K562 (cell line): Measurements from ENCODE around the gene PLIN5. TPM values are rescaled to one million over a fixed set of nuclear protein-coding genes. Genes with fewer than 3 reads are reported as not detected.

Source experiments
- ARHGAP35 ChIP-seq: fragments of 450-650 bp; IDR thresholded peaks from 2 replicates; pipeline ENCODE4 v1.6.1; 2018; ENCODE audit not compliant: partially characterized antibody
- CBFB ChIP-seq: sonication (generic); formaldehyde crosslinking; IDR thresholded peaks from 2 replicates; pipeline ENCODE4 v1.4.0; 2020; ENCODE audit warnings: mild to moderate bottlenecking, missing genetic modification reagents
- CHD1 ChIP-seq: fragments of 200-600 bp; sonication (generic); IDR thresholded peaks from one replicate; pipeline ENCODE4 v1.6.1; 2012; ENCODE audit warnings: mild to moderate bottlenecking, moderate library complexity, low read length, inconsistent platforms
- HNRNPL ChIP-seq: fragments of 200-400 bp; formaldehyde crosslinking; IDR thresholded peaks from 2 replicates; pipeline ENCODE4 v1.6.1; 2017; ENCODE audit warnings: low read depth, mild to moderate bottlenecking, low read length
- HNRNPUL1 ChIP-seq: fragments of 200-400 bp; formaldehyde crosslinking; IDR thresholded peaks from 2 replicates; pipeline ENCODE4 v1.6.1; 2017; ENCODE audit warnings: low read length
- KLF1 ChIP-seq: fragments of 450-650 bp; IDR thresholded peaks from 2 replicates; pipeline ENCODE4 v1.6.1; 2016; ENCODE audit warnings: missing genetic modification characterization, missing compliant biosample characterization
- LEF1 ChIP-seq: fragments of 450-650 bp; IDR thresholded peaks from 2 replicates; pipeline ENCODE4 v1.6.1; 2016; ENCODE audit warnings: mild to moderate bottlenecking
- MAZ ChIP-seq, 2 experiments: fragments of 450-650 bp in 1 of 2; sonication (generic) in 1 of 2; formaldehyde crosslinking; IDR thresholded peaks in 1 of 2; conservative IDR thresholded peaks in 1 of 2; 2 replicates each; pipeline versions ENCODE4 v1.4.0 to v1.5.0; 2020; ENCODE audit warnings: mild to moderate bottlenecking in 1 of 2, missing genetic modification reagents in 1 of 2
- MECOM ChIP-seq: fragments of 250-450 bp; sonication (Bioruptor Pico); IDR thresholded peaks from 2 replicates; pipeline ENCODE4 v1.8.0; 2022; ENCODE audit warnings: inconsistent platforms
- NR2C1 ChIP-seq, 2 experiments: fragments of 450-650 bp; IDR thresholded peaks; 2 replicates each; pipeline ENCODE4 v1.6.1; 2017; ENCODE audit warnings: mild to moderate bottlenecking in 2 of 2, antibody characterized with exemption in 1 of 2, inconsistent platforms in 1 of 2, missing compliant biosample characterization in 1 of 2, missing genetic modification characterization in 1 of 2
- PHB2 ChIP-seq: fragments of 450-650 bp; IDR thresholded peaks from 2 replicates; pipeline ENCODE4 v1.6.1; 2017; ENCODE audit warnings: low read depth
- PML ChIP-seq: IDR thresholded peaks from 2 replicates; pipeline ENCODE4 v1.6.1; 2012; ENCODE audit warnings: low read length, inconsistent platforms
- SMARCA5 ChIP-seq: fragments of 450-650 bp; IDR thresholded peaks from 2 replicates; pipeline ENCODE4 v1.6.1; 2016
- SMARCC2 ChIP-seq: fragments of 450-650 bp; IDR thresholded peaks from 2 replicates; pipeline ENCODE4 v1.6.1; 2017; ENCODE audit warnings: antibody characterized with exemption, moderate library complexity, mild to moderate bottlenecking, low read depth
- SPI1 ChIP-seq: IDR thresholded peaks from 2 replicates; pipeline ENCODE4 v1.6.1; 2011; ENCODE audit warnings: low read depth, low read length, control low read depth, borderline replicate concordance
- SUPT5H ChIP-seq: fragments of 450-650 bp; IDR thresholded peaks from 2 replicates; pipeline ENCODE4 v1.6.1; 2016
- TBL1XR1 ChIP-seq, 2 experiments: IDR thresholded peaks; 2 replicates each; pipeline ENCODE4 v1.6.1; 2012; ENCODE audit warnings: improper control_type of control experiment in 2 of 2, low read length in 2 of 2, mild to moderate bottlenecking in 1 of 2
- ZKSCAN3 ChIP-seq: fragments of 250-450 bp; sonication (Bioruptor Pico); IDR thresholded peaks from 2 replicates; pipeline ENCODE4 v1.4.0; 2020
- ZNF766 ChIP-seq: fragments of 200-800 bp; sonication (Bioruptor generic); conservative IDR thresholded peaks from 2 replicates; pipeline ENCODE4 v1.6.1; 2016; ENCODE audit warnings: missing genetic modification characterization, missing compliant biosample characterization
- ZNF77 ChIP-seq: fragments of 250-450 bp; sonication (Bioruptor Pico); IDR thresholded peaks from 2 replicates; pipeline ENCODE4 v1.5.0; 2020
- polyA plus RNA-seq, 8 experiments: library from polyadenylated mRNA; depleted of rRNA in 4 of 8; stranded (reverse) in 5 of 8; unstranded in 3 of 8; fragments of >200 nt; fragmentation: Nextera tagmentation in 2 of 8; fragmentation: Illumina TruSeq in 1 of 8; extraction: Ambion mirVana in 2 of 8; extraction: Trizol in 1 of 8; gene quantifications; 2 replicates each; pipeline versions ENCODE4 v1.2.1 to v1.2.3, GENCODE V29; 2011 to 2014; ENCODE audit warnings: inconsistent platforms in 1 of 8, missing spikeins in 1 of 8
- total RNA-seq, 7 experiments: library from RNA; depleted of rRNA in 6 of 7; stranded (reverse); fragments of >200 nt in 6 of 7; fragmentation: Illumina TruSeq in 2 of 7; extraction: Trizol in 2 of 7; gene quantifications; 2 replicates each; pipeline versions ENCODE4 v1.2.1 to v1.2.3, GENCODE V29; 2011 to 2021; ENCODE audit warnings: low replicate concordance in 1 of 7
- TF ChIP-seq, protein P1 (sequence below): fragments of 250-450 bp; sonication (Bioruptor Pico); IDR thresholded peaks from 2 replicates; pipeline ENCODE4 v1.8.0; 2022; ENCODE audit warnings: moderate library complexity, mild to moderate bottlenecking, inconsistent platforms
- TF ChIP-seq, protein P2 (sequence below): fragments of 250-450 bp; sonication (Bioruptor Pico); IDR thresholded peaks from 2 replicates; pipeline ENCODE4 v1.4.0; 2020; ENCODE audit warnings: borderline replicate concordance
- TF ChIP-seq, protein P3 (sequence below): fragments of 250-450 bp; sonication (Bioruptor Pico); IDR thresholded peaks from 2 replicates; pipeline ENCODE4 v1.9.0; 2021; ENCODE audit warnings: mild to moderate bottlenecking

The PLIN5 gene
- total and polyA plus RNA-seq, 9 of the 15 experiments (the other 6 are each of a cell fraction or from before 2014, with no cell fraction given) = 0.04 to 1.3 (median 0.50) TPM

DNA sequence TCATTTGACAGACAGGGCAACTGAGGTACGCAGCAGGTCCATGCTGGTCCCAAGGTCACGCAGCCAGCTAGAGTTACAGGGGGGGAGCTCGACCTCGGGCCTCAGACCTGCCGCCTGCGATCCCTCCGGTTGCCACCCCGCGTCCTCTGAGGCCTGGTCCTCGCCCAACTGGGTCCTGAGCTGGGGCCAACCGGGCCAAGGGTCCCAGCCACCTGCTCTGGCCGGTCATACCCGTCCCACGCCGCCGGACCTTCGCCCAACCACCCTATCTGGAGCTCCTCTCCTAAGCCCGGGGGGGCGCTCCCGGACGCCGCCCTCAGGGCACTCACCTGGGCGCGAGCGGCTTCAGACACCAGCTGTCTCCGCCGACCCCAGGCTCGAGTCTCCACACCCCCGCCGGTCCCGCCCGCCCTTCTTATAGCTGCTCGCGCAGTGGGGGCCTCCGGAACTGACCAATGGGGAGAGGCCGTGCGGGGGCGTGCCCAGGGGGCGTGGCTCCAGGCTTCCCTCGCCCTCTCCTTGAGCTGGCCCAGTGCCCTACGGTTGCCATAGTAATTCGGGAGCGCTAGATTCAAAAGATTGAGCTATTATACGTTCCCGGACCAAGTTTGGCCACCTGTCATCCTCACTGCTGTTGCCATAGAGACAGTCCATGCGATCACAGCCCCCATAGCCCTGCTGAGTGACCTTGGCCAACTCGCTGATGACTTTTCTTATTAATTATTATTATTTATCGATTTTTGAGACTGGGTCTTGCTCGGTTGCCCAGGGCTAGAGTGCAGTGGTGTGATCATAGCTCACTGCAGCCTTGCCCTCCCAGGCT is at the start of gene PLIN5 (continued):
- TF ChIP-seq, protein P1, sequence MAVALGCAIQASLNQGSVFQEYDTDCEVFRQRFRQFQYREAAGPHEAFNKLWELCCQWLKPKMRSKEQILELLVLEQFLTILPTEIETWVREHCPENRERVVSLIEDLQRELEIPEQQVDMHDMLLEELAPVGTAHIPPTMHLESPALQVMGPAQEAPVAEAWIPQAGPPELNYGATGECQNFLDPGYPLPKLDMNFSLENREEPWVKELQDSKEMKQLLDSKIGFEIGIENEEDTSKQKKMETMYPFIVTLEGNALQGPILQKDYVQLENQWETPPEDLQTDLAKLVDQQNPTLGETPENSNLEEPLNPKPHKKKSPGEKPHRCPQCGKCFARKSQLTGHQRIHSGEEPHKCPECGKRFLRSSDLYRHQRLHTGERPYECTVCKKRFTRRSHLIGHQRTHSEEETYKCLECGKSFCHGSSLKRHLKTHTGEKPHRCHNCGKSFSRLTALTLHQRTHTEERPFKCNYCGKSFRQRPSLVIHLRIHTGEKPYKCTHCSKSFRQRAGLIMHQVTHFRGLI = no peak
- no peak for TF ChIP-seq ZKSCAN3 (CRISPR knock-in tag)
- TF ChIP-seq LEF1 = no peak
- TF ChIP-seq MAZ (CRISPR knock-in tag; conservative IDR thresholded peaks at IDR 0.05 in 1 of 2, IDR thresholded peaks at IDR 0.05 in 1 of 2) = 0 out of 4 replicates have a peak, but pooled peaks of 1 of the 2 experiments have one; percentile 21
- TF ChIP-seq, protein P2, sequence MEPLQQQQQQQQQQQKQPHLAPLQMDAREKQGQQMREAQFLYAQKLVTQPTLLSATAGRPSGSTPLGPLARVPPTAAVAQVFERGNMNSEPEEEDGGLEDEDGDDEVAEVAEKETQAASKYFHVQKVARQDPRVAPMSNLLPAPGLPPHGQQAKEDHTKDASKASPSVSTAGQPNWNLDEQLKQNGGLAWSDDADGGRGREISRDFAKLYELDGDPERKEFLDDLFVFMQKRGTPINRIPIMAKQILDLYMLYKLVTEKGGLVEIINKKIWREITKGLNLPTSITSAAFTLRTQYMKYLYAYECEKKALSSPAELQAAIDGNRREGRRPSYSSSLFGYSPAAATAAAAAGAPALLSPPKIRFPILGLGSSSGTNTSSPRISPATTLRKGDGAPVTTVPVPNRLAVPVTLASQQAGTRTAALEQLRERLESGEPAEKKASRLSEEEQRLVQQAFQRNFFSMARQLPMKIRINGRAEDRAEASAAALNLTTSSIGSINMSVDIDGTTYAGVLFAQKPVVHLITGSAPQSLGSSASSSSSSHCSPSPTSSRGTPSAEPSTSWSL = no peak
- TF ChIP-seq MECOM (CRISPR knock-in tag) = no peak
- TF ChIP-seq HNRNPL = no peak
- no peak for TF ChIP-seq ZNF766
- peak; percentile 44; the same call in 1 of the 2 replicates for TF ChIP-seq SUPT5H
- no peak for TF ChIP-seq PHB2
- TF ChIP-seq NR2C1 (IDR thresholded peaks at IDR 0.05) = no peak
- no peak for TF ChIP-seq NR2C1 (tag; IDR thresholded peaks at IDR 0.05)
- no peak for TF ChIP-seq SPI1
- no peak for TF ChIP-seq ZNF77 (CRISPR knock-in tag)
- TF ChIP-seq ARHGAP35 = no peak
- TF ChIP-seq, protein P3, sequence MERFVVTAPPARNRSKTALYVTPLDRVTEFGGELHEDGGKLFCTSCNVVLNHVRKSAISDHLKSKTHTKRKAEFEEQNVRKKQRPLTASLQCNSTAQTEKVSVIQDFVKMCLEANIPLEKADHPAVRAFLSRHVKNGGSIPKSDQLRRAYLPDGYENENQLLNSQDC = no peak
- no peak for TF ChIP-seq SMARCC2
- no peak for TF ChIP-seq TBL1XR1 (IDR thresholded peaks at IDR 0.05; ENCODE audit: low read length in 2 of 2)
- 0 out of 2 replicates have a peak, but pooled peaks have one; percentile 42 for TF ChIP-seq KLF1 (tag)
- TF ChIP-seq PML = no peak
- no peak for TF ChIP-seq HNRNPUL1
- TF ChIP-seq SMARCA5 = no peak
- TF ChIP-seq CHD1 = no peak
- TF ChIP-seq CBFB (CRISPR knock-in tag) = no peak
